H9 (cell line): ENCODE data around the gene NOTCH1. TPM values are rescaled to one million over a fixed set of nuclear protein-coding genes. Genes with fewer than 3 reads are reported as not detected.

Source experiments
- DNase-seq: peaks from one replicate; pipeline ENCODE4 v3.0.0-alpha.2; 2017
- H2AFZ ChIP-seq: one replicate; pipeline ENCODE4 v1.6.1; 2013; ENCODE audit warnings: mild to moderate bottlenecking, low read length, control low read depth, moderate library complexity
- H2AK5ac ChIP-seq: 2 replicates; pipeline ENCODE4 v1.6.1; 2013; ENCODE audit warnings: low read length, control low read depth, mixed read lengths; ENCODE audit not compliant: insufficient read length
- H2BK120ac ChIP-seq: one replicate; pipeline ENCODE4 v1.6.1; 2013; ENCODE audit warnings: low read depth, mild to moderate bottlenecking, low read length, control low read depth, inconsistent platforms; ENCODE audit not compliant: poor library complexity, severe bottlenecking
- H2BK12ac ChIP-seq: 2 replicates; pipeline ENCODE4 v1.6.1; 2013; ENCODE audit warnings: low read length, control low read depth, mixed read lengths, low read depth; ENCODE audit not compliant: insufficient read length
- H2BK15ac ChIP-seq: 2 replicates; pipeline ENCODE4 v1.6.1; 2013; ENCODE audit warnings: low read depth, low read length, control low read depth
- H2BK20ac ChIP-seq: one replicate; pipeline ENCODE4 v1.6.1; 2013; ENCODE audit warnings: low read depth, mild to moderate bottlenecking, low read length, control low read depth, inconsistent platforms; ENCODE audit not compliant: poor library complexity, severe bottlenecking
- H2BK5ac ChIP-seq: 2 replicates; pipeline ENCODE4 v1.6.1; 2013; ENCODE audit warnings: low read length, control low read depth, mixed read lengths; ENCODE audit not compliant: insufficient read length
- H3K14ac ChIP-seq: 2 replicates; pipeline ENCODE4 v1.6.1; 2013; ENCODE audit warnings: low read length, control low read depth; ENCODE audit not compliant: insufficient read depth
- H3K18ac ChIP-seq: 2 replicates; pipeline ENCODE4 v1.6.1; 2013; ENCODE audit warnings: low read depth, mild to moderate bottlenecking, mixed read lengths, low read length, control low read depth; ENCODE audit not compliant: insufficient read length
- H3K23ac ChIP-seq: 2 replicates; pipeline ENCODE4 v1.6.1; 2013; ENCODE audit warnings: low read length, control low read depth, mixed read lengths, low read depth; ENCODE audit not compliant: insufficient read length
- H3K23me2 ChIP-seq: 2 replicates; pipeline ENCODE4 v1.6.1; 2013; ENCODE audit warnings: low read depth, mild to moderate bottlenecking, mixed read lengths, low read length, control low read depth; ENCODE audit not compliant: insufficient read length, poor library complexity, severe bottlenecking
- H3K27ac ChIP-seq: 2 replicates; pipeline ENCODE4 v1.5.1; 2013; ENCODE audit warnings: low read length, control low read depth, mixed read lengths, low read depth; ENCODE audit not compliant: insufficient read length
- H3K27me3 ChIP-seq: 2 replicates; pipeline ENCODE4 v1.6.1; 2013; ENCODE audit warnings: low read length, control low read depth, inconsistent platforms; ENCODE audit not compliant: insufficient read depth
- H3K4ac ChIP-seq: 2 replicates; pipeline ENCODE4 v1.6.1; 2013; ENCODE audit warnings: low read depth, mild to moderate bottlenecking, control low read depth, inconsistent platforms, low read length, moderate library complexity
- H3K4me1 ChIP-seq: 2 replicates; pipeline ENCODE4 v1.6.1; 2013; ENCODE audit warnings: low read length, control low read depth, inconsistent platforms; ENCODE audit not compliant: insufficient read depth
- H3K4me2 ChIP-seq: 2 replicates; pipeline ENCODE4 v1.6.1; 2013; ENCODE audit warnings: low read length, control low read depth, mixed read lengths; ENCODE audit not compliant: insufficient read length, insufficient read depth
- H3K56ac ChIP-seq: 2 replicates; pipeline ENCODE4 v1.6.1; 2013; ENCODE audit warnings: low read depth, mild to moderate bottlenecking, mixed read lengths, low read length, control low read depth; ENCODE audit not compliant: insufficient read length
- H3K79me1 ChIP-seq: 2 replicates; pipeline ENCODE4 v1.6.1; 2013; ENCODE audit warnings: low read depth, mild to moderate bottlenecking, moderate library complexity, low read length, control low read depth, inconsistent platforms; ENCODE audit not compliant: insufficient read depth, poor library complexity, severe bottlenecking
- H3K79me2 ChIP-seq: 2 replicates; pipeline ENCODE4 v1.6.1; 2013; ENCODE audit warnings: low read length, control low read depth, inconsistent platforms; ENCODE audit not compliant: insufficient read depth
- H3K9ac ChIP-seq: 2 replicates; pipeline ENCODE4 v1.6.1; 2013; ENCODE audit warnings: low read length, control low read depth, mixed read lengths; ENCODE audit not compliant: insufficient read length; ENCODE audit errors: extremely low read depth
- H3K9me3 ChIP-seq: one replicate; pipeline ENCODE4 v1.6.1; 2013; ENCODE audit warnings: low read depth, low read length, inconsistent platforms; ENCODE audit not compliant: control insufficient read depth
- H3T11ph ChIP-seq: one replicate; pipeline ENCODE4 v1.6.1; 2013; ENCODE audit warnings: mild to moderate bottlenecking, low read length, control low read depth, inconsistent platforms
- H4K20me1 ChIP-seq: one replicate; pipeline ENCODE4 v1.6.1; 2013; ENCODE audit not compliant: control insufficient read depth, insufficient read length, insufficient read depth
- H4K5ac ChIP-seq: 2 replicates; pipeline ENCODE4 v1.6.1; 2013; ENCODE audit warnings: low read depth, mild to moderate bottlenecking, mixed read lengths, low read length, control low read depth; ENCODE audit not compliant: insufficient read length
- H4K8ac ChIP-seq: replicated peaks from 2 replicates; pipeline ENCODE4 v1.6.1; 2013; ENCODE audit warnings: low read length, control low read depth, mixed read lengths, low read depth; ENCODE audit not compliant: insufficient read length
- H4K91ac ChIP-seq: 2 replicates; pipeline ENCODE4 v1.6.1; 2013; ENCODE audit warnings: low read depth, mild to moderate bottlenecking, moderate library complexity, mixed read lengths, low read length, control low read depth; ENCODE audit not compliant: insufficient read length
- H3K27ac Mint-ChIP-seq, 3 experiments: 2 replicates in 2 of 3; 3 replicates in 1 of 3; pipeline ENCODE4 v1.8.0; 2020 to 2021; ENCODE audit warnings: mixed read lengths in 3 of 3, mild to moderate bottlenecking in 1 of 3, moderate library complexity in 1 of 3
- H3K27me3 Mint-ChIP-seq: 2 replicates; pipeline ENCODE4 v1.8.0; 2021; ENCODE audit warnings: low read depth, mild to moderate bottlenecking, moderate library complexity, mixed read lengths
- H3K36me3 Mint-ChIP-seq, 3 experiments: 2 replicates in 2 of 3; 3 replicates in 1 of 3; pipeline ENCODE4 v1.8.0; 2020 to 2021; ENCODE audit warnings: low read depth in 3 of 3, mixed read lengths in 3 of 3; ENCODE audit not compliant: insufficient read depth in 1 of 3
- H3K4me1 Mint-ChIP-seq, 2 experiments: 2 replicates each; pipeline ENCODE4 v1.8.0; 2020; ENCODE audit warnings: mixed read lengths in 2 of 2
- H3K4me3 Mint-ChIP-seq, 2 experiments: 2 replicates in 1 of 2; 3 replicates in 1 of 2; pipeline ENCODE4 v1.8.0; 2020 to 2021; ENCODE audit warnings: mild to moderate bottlenecking in 2 of 2, mixed read lengths in 2 of 2, moderate library complexity in 1 of 2
- H3K9me3 Mint-ChIP-seq, 2 experiments: 2 replicates in 1 of 2; 3 replicates in 1 of 2; pipeline ENCODE4 v1.8.0; 2020; ENCODE audit warnings: mild to moderate bottlenecking in 2 of 2, mixed read lengths in 2 of 2, moderate library complexity in 1 of 2
- CTCF ChIP-seq: fragments of 200-600 bp; sonication (generic); conservative IDR thresholded peaks from 3 replicates; pipeline ENCODE4 v1.8.0; 2021; ENCODE audit warnings: antibody characterized with exemption, mild to moderate bottlenecking
- WGBS: extraction: QIAGEN DNeasy Blood & Tissue Kit; methylation state at CpG from one replicate; pipeline ENCODE4 v1.1.7; 2013; ENCODE audit warnings: missing lambda C conversion rate, low lambda C conversion rate, mixed read lengths; ENCODE audit not compliant: insufficient read length; ENCODE audit errors: extremely low coverage; 5-methylcytosine and 5-hydroxymethylcytosine counted together
- total RNA-seq: library from RNA; stranded (reverse); gene quantifications from 2 replicates; pipeline ENCODE4 v1.2.1, GENCODE V29; 2021

NOTCH1 gene
- total RNA-seq, 1 experiment from 2014 or later = 71.6 TPM

GRCh38 chr9:136590821-136591752 lies 45.2 kb upstream of the NOTCH1 start:
- WGBS = no CpG with 5 or more reads among the region's 26 CpGs
- no peak overlapping the region for H3K27ac ChIP-seq
- no peak overlapping the region for H2AFZ ChIP-seq
- H3K14ac ChIP-seq = no peak overlapping the region
- no peak for TF ChIP-seq CTCF
- H4K8ac ChIP-seq = no peak overlapping the region
- H2BK5ac ChIP-seq = no peak overlapping the region
- H3K4ac ChIP-seq = no peak overlapping the region
- H3K9me3 ChIP-seq = no peaks in the 10 kb centered on the region
- no peak overlapping the region for H2BK12ac ChIP-seq
- no peak overlapping the region for H3T11ph ChIP-seq
- H3K56ac ChIP-seq = no peak overlapping the region
- Mint-ChIP-seq H3K27ac (no peak overlapping the region), H3K4me3 (no peak overlapping the region), H3K9me3 (peaks cover 4 to 10% of the 10 kb centered on the region in 2 experiments; a peak in 4 of 5 replicates), H3K36me3 (no peaks in the 10 kb centered on the region), H3K4me1 (peaks cover 28 to 35% of the 10 kb centered on the region in 2 experiments), H3K27me3 (peaks cover 6% of the 10 kb centered on the region)
- H3K27me3 ChIP-seq = no peaks in the 10 kb centered on the region
- H3K23me2 ChIP-seq = peaks cover 3% of the 10 kb centered on the region
- no peak for DNase-seq
- no peak overlapping the region for H2BK20ac ChIP-seq
- no peak overlapping the region for H2BK15ac ChIP-seq
- no peak overlapping the region for H2AK5ac ChIP-seq
- H3K79me2 ChIP-seq = no peaks in the 10 kb centered on the region
- no peak overlapping the region for H3K9ac ChIP-seq
- H2BK120ac ChIP-seq = no peak overlapping the region
- H3K18ac ChIP-seq = no peak overlapping the region
- peaks cover 4% of the 10 kb centered on the region; the same call in 1 of the 2 replicates for H3K4me1 ChIP-seq
- H3K4me2 ChIP-seq = no peak overlapping the region
- no peaks in the 10 kb centered on the region for H4K20me1 ChIP-seq
- H4K91ac ChIP-seq = no peak overlapping the region
- H3K23ac ChIP-seq = no peak overlapping the region
- no peak overlapping the region for H4K5ac ChIP-seq
- H3K79me1 ChIP-seq = no peaks in the 10 kb centered on the region
